GM19395 (cell line): ENCODE data around the gene CCL7.

Experiments used
- ATAC-seq: cut with Tn5 transposase; IDR thresholded peaks from one replicate; pipeline ENCODE4 v1.9.1; 2021; ENCODE audit warnings: mild to moderate bottlenecking, moderate library complexity; ENCODE audit not compliant: unreplicated experiment

CCL7 gene

DNA sequence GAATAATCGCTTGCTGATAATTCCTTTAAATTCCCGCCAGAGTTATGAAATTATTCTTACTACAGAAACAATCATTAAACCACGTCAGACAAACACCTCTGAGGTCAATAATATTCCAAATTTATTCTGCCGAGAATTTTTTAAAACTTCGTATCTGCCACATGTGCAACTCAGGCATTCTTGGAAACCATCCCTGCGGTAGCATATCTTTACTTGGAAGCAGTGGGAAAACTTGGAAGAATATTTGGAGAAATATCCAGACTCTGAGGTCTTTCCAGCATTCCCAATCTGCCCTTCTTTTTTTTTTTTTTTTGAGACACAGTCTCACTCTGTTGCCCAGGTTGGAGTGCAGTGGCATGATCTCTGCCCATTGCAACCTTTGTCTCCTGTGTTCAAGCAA, 13.6 kb downstream of the CCL7 start:
- no peak for ATAC-seq

DNA sequence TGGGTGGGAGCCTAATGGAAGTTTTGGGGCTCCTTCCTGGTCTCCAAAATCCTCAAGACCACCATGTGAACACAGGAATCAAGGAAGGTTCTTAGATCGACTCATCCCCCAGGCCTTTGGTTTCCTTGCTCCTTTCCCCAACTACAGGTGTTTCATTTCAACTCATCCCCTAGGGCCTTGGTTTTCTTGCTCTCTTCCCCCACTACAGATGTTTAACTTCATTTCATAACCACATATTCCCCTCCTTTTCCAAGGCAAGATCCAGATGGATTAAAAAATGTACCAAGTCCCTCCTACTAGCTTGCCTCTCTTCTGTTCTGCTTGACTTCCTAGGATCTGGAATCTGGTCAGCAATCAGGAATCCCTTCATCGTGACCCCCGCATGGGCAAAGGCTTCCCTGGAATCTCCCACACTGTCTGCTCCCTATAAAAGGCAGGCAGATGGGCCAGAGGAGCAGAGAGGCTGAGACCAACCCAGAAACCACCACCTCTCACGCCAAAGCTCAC, 15.3 kb downstream of the CCL7 start, which contains the start of gene CCL11:
Gene CCL11 (plus strand): TSS at position 457 of the 507 bp plus-strand sequence. CDS start 67 bp downstream, outside the sequence.
- no peak for ATAC-seq

DNA sequence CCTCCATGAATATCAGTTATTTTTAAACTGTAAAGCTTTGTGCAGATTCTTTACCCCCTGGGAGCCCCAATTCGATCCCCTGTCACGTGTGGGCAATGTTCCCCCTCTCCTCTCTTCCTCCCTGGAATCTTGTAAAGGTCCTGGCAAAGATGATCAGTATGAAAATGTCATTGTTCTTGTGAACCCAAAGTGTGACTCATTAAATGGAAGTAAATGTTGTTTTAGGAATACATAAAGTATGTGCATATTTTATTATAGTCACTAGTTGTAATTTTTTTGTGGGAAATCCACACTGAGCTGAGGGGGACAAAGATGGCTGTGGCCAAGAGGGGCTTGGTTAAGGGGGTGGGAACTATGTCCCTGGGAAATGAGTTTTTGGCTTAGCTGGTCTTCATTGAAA, 17.9 kb downstream of the CCL7 start:
- no peak for ATAC-seq

DNA sequence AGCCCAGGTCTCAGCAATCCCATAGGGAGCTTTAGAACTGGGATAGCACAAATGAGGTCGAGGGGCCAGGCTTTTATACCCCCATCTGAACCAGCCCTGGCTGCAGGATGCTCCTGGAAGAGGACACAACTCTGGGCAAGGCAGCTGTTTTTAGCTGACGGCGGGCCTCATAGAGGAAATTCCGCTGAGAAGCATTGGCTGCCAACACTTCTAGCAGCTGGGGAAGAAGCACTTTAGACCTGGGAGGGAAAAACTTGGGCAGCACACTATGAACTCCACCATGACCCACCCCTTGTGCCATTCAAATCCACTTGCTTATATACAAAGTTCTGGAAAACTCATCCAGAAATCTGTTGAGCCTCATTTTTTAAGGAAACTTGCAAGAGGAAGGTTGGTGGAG, 20.6 kb downstream of the CCL7 start:
- ATAC-seq, result no peak

DNA sequence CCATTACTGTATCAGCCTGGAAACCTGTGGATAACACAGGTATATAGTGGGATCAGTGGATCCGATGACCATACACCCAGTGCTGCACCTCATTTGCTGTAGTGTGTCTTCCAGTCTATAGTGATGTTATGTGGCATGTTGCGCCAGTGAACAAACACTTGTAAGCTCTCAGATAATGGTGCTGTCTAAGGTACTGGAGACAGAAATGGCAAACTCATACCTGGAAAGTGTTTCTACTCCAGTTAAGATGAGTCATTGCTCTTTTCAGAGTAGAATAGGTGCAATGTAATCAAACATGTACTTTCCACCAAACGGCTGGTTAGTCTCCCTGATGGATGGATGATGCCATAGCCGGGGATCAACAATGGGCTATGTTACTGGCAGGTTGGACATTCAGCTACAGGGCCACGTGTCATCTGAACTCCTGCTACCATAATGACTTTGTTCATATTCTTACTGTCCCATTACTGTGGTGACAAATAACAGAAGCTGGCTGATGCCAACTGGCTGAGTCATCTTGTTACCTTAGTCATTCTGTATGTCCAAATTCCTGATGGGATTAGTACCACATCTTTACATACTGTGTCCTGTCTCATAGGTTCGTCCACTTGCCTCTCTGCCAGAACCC, 21.8 kb downstream of the CCL7 start:
- ATAC-seq, result no peak

DNA sequence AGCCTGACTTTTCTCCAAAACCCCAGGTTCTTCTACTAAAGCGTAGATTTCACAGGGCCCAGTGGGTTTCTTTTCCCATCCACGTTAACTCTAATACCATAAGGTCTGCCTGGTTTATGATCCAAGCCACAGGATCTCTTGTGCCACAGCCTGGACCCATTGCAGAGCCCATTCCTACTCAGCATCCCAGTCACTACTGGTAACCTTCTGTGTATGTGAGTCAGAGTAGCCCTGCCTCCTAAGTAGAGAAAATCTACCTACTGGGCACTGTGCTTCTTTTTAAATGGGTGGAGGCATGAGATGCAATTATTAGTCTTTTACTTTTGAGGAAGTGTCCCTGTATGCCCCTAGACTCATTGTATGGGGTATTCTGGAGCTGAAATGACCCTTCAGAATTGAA, 29.0 kb downstream of the CCL7 start:
- no peak for ATAC-seq

DNA sequence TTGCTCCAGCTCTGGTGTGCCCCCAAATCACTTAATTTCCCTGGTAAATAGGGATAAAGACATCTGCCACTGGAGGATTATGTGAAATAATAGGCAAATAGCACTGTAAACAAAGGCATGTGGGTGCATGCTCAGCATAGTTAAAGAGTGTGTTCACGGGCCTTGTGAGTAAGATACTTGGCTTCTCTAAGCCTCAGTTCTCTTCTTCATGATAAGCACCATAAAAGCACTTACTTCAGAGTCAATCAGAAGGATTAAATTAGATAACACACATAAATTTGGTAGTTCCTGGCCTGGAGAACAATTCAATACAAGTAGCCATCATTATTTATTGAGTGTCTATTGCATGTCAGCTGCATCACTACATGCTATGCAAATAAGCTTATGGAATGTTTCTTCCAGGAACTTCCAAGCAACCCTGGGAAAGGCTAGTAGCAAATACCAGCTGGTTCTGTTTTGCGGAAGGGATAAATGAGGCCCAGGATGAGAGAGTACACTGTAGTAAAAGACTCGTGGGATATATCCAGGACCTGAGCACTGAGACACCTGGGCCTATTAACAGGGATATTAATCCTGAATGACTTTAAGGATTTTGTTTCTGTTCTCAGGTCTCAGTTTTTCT, 30.0 kb downstream of the CCL7 start:
- no peak for ATAC-seq

DNA sequence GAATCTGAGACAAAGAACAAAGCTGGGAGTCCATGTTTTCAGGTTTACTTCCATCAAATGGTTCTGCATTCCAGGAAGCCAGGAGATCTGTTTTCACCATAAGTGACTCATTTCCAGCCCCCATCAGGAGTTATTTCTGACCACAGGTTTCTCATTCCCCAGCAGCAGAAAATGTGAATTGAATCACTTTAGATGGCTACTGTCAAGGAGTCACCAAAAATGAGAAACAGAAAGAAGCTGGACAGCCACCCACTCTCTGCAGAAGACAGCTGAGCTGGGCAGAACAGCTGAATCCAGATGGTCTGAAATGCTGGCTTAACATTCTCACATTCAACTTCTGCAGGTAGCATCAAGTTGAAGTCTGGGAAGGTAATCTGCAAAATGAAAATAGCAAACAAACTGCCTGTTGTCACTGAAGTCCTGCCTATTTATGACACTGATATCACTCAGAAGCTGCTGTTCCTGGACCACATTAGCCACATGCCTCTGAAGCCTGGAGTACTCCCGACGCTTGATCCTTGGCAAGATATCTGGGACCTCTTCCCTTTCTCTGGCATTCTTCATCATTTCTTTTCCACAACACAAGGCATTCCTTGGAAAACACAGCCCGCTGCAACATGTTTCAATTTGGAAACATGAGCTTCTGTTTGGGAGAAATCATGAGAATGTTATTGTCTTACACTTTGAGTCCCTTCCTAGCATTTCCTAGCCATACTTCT, 30.8 kb downstream of the CCL7 start:
- ATAC-seq, result no peak

DNA sequence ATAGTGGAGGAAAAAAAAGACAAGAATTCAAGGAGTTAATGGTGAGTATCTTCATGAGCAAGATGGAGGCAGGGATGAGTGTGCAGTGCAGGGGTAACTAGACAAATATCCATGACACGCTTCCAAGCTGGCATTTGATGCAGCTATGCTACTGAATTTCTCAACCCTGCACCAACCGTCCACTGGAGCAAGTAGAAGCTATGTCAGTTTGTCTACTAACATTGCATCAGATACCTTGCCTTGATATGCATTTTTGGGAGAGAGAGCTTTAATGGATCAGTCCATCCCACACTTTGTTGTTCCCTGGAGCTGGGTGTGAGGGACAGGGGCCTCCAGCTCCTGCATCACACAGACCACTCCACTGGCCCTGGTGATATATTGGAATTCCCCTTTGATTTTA, 32.0 kb downstream of the CCL7 start:
- ATAC-seq, result no peak

DNA sequence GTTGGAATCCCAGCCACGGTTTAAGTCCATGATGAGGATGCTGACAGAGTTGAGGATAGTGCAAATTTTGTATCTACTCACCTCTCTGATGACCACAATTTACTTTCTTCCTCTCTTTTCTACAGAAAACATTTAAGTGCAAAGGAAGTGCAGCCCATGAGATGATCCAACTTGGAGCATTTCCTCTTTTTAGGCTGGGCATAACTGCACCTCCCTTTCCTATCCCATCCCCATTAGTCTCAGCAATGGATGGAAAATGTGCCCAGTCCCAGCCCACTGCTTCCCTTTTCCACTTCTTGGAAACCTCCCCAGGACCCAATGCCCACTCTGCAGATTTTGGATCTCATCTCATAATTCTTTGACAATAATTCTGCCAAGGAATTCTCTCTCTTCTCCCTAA, 32.6 kb downstream of the CCL7 start:
- no peak for ATAC-seq

DNA sequence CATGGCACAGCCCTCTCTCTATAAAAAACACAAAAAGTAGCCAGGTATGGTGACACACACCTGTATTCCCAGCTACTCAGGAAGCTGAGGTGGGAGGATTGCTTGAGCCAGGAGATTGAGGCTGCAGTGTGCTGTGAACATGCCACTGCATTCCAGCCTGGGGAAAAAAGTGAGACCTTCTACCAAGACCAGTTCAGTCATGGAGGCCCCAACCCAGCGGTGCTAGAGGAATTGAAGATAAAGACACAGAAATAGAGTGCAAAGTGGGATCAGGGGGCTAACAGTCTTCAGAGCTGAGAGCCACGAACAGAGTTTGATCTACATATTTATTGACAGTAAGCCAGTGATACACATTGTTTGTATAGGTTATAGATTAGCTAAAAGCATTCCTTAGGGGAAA, 33.6 kb downstream of the CCL7 start:
- no peak for ATAC-seq

DNA sequence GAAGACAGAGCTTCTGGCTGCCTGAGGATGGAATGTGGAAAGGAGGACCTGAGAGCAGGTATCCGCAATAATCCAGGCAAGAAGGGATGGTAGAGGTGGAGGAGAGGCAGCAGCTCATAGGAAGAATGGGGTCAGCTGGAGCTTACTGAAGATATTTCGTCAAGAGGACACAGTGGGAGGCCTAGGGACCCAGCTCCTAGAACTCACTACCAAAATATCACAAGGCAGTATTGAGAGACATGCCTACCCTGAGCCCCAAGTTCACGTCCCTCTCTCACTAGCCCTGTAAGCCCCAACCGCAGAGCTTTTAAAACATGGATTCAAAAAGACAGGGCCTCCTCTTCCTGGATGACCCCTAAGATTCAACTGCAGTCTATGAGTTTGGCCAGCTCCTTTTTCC, 35.0 kb downstream of the CCL7 start:
- no peak for ATAC-seq

DNA sequence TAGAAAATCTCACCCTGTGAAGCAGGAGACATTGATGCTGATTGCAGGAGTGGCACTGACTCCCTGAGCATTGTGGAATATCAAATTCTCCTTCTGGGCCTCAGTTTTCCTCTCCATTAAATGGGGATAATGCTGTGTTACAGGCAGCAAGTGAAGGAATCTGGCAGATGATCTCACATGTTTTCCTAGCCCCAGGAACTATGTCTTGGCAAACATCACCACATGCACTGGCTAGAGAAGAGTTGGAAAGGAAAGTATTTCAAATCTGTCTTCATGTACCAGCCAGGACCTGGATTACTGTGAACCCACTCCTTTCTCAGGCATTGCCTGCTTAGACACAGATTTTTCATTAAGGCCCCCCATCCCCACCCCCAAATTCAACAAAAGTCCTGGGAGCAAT, 35.6 kb downstream of the CCL7 start:
- no peak for ATAC-seq

DNA sequence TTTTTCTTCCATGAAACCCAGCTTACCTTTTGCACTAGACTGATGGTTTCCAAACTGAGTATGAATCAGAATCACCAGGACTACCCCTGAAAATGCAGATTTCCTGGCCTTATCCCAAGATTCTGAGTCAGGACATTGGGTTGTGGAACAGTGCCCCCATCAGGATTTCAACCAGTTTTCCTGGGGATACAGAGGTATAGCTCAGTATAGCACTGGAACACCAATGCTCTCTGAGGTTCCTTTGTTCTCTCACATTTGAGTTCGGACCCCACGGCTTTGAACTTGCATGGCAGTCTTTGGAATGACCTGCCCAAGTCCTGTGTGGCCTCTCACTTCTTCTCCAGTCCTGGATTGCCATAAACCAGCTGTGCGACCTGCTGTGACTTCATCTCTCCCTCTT, 36.4 kb downstream of the CCL7 start:
- no peak for ATAC-seq

DNA sequence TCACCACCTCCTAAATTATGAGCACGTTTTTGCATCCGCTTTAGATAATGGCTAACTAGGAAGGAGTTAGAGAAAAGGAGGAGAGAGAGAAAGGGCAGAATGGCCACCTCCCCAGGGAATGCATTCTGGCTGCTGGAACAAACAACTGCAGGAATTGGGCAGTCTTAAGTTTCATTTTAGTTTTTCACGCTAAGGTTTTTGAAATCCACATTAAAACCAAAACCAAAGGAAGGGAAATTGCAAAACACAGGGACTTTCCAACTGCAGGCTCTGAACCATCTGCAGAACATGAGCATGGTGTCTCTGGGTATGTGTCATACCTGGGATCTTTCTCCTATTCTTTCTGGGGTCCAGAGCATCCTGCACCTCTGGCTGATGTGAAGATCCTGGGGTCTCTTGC, 37.1 kb downstream of the CCL7 start:
- ATAC-seq, result no peak

DNA sequence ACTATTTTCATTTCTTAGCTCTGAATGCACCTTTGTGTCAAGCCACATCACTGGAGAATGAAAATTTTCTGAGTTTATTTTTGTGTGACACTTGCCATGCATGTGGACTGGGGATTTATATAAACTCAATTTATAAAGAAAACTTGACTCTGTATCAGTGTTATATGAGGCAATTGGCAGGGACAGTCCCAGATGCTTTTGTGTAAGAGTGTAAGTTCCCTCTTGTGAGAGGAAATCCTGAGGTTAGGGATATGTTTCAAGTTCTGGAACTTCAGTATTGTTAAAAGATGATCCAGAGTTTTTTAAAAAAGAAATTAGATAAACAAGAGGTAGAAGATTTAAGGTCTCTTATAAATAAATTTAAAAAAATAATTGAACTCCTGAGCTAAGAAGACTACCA, 38.4 kb downstream of the CCL7 start:
- ATAC-seq, result no peak

DNA sequence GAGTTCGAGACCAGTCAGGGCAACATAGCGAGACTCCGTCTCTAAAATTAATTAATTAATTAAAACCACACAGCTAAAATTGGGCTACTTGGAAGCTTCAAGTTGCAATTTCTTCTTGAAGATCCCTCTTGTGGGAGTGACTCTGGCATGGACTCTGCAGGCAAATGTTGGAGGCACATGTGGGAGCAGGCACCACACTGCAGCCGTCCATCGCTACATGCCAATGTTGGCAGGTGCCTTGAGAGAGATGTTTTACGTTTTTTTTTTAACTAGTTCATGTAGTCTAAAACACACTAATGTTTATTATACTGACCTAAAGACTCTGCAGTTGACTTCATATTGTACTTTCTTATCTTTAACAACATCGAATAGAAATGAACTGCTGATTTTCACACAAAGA, 41.3 kb downstream of the CCL7 start:
- no peak for ATAC-seq

DNA sequence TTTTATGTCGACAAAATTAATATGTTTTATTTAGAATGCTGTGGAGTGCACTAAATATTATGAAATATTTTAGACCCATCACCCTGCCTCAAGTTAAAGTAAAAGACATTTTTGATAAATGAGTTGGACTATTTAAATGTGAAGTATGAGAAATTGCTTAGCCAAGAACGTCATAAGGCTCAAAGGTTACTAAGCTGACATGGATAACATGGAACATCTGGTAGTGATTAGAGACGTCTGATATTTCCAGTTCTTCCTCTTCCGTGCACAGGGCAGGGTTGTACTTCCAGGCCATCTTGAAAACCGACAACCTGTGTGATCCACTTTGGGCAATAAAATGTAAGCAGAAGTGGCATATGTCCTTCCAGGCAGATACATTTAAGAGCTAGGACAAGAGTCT, 42.1 kb downstream of the CCL7 start:
- ATAC-seq, result no peak

DNA sequence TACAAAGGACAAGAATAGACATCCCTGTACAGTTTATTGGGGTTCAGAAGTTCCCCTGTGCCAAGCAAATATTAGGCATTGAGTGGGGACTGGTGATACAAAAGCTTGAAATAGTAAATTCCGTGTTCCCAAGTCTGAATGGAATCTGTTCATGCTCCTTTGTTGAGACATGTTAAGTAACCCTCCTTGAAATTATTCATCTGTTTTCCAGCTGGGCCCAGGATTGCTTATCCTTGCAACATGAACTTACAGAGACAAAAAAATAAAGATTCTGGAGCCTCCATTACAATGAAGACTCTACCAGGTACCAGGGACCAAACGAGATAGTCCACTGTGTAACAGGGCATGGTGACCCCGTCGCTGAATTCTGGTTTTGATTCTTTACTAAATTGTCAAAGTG, 43.1 kb downstream of the CCL7 start:
- no peak for ATAC-seq

DNA sequence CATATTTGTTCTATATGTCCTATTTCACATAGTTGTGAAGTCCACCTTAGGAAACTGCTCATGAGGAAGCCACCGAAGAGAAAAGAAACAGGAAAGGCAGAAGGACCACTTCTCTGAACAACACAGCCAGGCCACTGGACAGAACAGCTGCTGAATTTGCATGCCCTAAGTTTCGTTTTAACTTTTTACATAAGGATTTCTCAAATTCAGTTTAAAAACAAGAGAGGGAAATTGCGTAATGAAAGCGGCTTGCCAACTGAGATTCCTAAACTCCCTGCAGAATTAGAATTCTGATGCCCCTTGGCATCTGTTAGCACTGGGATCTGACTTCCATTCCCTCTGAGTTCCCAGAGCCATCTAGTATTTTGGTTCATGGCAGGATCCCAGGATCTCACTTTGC, 44.3 kb downstream of the CCL7 start:
- no peak for ATAC-seq

DNA sequence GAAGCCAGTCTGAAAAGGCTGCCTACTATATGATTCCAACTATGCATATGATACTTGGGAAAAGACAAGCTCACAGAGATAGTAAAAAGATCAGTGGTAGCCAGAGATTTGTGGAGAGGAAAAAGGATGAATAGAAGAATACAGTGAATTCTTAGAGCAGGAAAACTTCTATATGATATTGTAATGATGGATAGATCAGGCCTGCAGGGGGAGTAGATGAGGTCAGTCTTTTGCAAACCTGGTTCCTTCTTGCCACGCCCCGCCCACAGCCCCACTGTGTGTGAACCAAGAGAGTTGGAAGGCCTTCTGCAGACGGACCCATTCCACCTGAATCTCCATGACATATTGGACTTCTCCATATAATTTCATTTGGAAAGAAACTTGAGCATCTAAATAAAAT, 48.5 kb downstream of the CCL7 start:
- no peak for ATAC-seq

DNA sequence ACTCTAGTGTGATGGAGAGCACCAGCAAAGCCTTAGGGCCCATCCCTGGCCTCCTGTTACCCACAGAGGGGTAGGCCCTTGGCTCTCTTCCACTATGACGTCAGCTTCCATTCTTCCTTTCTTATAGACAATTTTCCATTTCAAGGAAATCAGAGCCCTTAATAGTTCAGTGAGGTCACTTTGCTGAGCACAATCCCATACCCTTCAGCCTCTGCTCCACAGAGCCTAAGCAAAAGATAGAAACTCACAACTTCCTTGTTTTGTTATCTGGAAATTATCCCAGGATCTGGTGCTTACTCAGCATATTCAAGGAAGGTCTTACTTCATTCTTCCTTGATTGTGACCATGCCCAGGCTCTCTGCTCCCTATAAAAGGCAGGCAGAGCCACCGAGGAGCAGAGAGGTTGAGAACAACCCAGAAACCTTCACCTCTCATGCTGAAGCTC, 49.0 kb downstream of the CCL7 start, which contains the start of gene CCL8:
Gene CCL8 (plus strand): TSS at position 397 of the 445 bp plus-strand sequence. CDS start 67 bp downstream, outside the sequence.
- no peak for ATAC-seq
